NCI-H2196 treated with DMSO at 0.1 percent for 48 hours (cell line): ENCODE data around the gene PRKAA1.

Experiments used
- DNase-seq: peaks from one replicate; lab custom pipeline; 2025; ENCODE audit not compliant: unreplicated experiment; lab: John Stamatoyannopoulos, UW

Gene PRKAA1

DNA sequence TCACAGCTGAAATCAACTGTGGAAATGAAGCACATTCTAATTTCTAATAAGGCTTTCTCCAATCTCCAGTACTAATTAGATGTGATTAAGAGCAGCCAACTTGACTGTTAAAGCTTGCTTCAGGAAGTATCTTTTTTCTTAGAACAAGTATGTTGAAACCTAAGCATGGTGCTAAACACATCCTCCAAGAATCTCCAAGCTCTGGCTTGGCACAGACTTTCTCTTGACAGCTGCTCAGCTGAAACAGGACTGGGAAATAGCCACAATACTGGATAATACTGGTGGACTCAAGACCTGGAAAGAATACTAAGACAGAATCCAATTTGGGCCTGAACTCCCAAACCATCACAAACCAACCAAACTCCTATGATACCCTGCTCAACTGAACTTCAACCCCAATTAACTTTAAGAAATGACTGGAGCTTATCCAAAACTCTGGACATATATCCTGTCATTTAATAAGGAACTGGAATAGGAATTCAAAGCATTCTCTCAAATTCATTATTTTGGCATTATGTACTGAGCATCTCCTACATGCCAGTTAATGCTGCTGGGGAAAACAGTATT, 16.2 kb downstream of the PRKAA1 start:
- DNase-seq = no peak

DNA sequence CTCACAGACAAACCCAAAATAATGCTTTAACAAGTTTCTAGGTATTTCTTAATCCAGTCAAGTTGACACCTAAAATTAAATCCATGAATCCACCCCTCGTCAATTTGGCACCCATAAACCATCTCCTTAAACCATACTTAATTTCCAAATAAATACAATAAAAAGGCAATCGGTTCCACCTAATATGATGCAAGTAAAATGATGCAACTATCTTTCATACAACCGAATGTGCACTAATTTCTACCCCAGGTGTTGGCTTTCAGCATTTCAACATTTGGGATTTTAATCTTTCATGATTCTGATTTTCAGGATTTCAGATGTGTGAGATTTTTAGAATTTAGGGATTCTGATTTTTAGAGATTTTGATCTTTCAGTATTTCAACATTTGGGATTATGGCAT, 17.3 kb downstream of the PRKAA1 start:
- no peak for DNase-seq

DNA sequence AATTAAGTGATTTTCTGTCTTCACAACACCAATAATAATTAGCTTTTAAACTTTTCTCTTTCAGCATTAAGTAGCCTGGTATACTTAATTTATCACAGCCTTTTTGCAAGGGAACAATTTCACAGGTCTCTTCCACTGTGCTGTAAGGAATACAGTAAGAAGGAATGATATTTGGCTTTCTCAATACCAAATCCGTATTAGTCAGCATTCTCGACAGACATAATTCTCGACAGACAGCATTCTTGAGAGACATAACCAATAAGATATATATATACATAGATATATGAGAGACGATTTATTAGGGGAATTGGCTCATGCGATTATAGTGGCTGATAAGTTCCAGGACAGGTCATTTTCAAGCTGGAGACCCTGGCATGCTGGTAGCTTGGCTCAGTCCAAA, 18.0 kb downstream of the PRKAA1 start:
- no peak for DNase-seq

DNA sequence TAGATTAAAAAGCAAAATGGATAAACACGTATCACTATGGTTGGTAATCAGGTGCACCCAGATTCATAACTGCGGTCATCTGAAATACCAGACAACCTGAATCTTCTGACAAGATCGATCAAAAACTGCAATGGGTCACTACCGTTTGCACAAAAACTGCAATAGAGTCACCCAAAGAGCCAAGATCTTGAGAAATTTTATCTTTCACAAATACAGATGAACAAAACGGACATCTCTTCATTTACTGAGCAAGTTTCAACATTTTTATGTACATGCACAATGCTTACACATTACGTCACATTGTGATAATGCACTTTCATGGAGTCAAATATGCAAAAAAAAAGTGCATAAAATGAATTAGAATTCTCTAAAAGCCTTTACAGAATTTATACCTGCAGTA, 18.6 kb downstream of the PRKAA1 start:
- DNase-seq = no peak

DNA sequence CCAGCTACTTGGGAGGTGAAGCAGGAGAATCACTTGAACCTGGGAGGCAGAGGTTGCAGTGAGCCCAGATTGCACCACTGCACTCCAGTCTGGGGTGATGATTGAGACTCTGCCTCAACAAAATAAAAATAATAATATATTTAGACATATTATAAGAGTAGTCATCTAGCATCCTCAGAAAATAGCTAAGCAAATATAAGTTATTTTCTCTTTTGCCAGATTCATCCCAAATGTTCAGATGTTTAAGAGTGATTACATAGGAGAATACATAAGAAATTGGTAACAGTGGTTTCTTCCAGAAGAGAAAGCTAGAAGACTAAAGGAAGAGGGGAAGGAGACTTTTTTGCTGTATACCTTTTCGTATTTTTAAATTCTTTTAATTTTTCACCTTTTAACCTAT, 20.0 kb downstream of the PRKAA1 start:
- no peak for DNase-seq

DNA sequence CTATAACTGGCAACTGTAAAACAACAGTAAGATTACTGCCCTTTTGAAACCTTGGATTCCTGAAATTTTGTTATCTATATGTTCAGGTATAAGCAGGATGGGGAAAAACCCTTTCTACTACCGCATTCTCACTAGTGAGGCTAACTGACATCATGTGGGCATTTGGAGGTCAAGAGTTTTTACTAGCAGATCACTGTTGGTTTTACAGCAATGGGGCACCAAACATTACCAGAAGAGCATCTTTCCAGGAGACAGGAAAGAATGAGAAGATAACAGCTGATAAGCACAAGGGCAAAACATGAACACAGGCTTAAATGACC, 21.6 kb downstream of the PRKAA1 start:
- no peak for DNase-seq

DNA sequence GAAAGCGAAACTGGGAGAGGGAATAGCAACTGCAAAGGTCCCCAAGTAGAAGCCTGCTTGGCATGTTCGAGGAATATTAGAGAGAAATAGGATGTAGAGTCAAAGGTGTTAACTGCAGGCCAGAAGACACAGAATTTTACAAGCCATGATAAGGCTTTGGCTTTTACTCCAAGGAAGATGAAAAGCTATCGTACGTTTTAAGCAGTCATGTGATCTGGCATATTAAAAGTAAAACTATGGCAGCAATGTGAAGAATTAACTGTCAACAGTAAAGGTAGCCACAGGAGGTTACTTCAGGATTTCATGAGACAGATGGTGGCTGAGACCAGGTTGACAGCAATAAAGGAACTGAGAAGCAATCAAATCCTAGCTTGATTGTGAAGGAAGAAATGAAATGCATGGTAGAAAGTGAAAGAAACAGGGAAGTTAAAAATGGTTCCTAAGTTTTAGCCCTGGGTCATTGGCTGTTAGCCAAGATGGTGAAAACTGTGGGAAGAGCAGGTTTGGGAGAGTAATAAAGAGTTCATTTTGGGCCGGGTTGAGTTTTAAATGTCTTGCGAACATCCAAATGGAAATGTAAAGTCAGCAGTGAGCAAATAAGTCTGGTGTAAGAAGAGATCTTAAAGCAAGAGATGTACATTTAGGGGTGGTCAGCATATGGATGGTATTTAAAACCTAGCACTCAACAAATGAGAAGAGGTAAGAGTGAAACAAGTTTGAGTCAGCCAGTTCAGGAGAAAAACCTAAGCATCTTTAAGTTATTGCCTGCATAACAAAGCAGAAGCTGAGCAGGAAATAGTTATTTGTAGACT, 22.1 kb downstream of the PRKAA1 start:
- no peak for DNase-seq

DNA sequence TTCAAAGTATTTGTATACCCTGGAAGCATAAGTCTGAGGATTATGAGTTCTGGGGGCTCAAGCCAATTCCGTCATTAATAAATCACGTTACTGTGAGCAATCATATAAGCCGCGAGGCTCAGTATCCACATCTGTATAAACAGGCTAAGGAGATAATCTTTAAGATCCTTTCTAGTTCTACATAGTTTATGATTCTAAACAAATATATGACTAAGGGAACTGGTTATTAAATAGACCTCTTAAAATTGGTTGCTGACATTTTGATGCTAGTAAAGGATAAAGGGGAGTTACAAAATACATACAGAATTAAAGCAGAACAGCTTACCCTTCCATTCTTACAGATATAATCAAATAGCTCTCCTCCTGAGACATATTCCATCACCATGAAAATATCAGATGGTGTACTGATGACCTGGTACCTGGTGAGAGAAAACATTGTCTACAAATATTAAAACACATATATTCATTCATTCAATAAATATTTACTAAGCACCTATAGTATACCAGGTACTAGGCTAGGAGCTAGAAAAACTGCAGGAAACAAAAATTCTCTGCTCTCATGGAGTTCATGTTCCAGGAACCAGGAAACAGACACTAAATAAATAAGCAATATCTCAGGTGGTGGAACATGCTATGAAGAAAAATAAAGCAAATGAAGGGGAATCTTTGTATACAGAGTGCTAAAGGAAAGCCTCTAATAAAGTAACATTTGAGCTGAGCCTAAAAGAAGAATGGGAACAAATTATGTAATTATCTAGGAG, 22.9 kb downstream of the PRKAA1 start:
- no peak for DNase-seq

DNA sequence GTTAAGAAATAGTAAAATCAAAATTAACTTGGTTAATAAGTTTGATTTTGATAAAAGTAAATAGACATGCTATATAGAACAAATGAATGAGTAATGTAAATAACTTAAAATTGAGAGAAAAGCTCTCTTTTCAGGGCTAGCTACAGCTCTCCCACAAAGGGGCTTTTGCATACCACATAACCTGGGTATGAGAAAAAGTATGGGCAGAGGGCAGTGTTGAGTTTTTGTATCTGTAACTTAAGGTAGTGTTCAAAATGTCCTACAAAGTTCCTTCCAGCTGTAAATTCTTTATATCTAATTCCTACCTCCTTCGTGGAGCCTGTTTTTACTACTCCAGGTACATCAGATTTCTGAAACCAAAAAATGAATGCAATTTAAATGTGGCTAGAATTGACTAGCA, 23.6 kb downstream of the PRKAA1 start:
- DNase-seq = no peak

DNA sequence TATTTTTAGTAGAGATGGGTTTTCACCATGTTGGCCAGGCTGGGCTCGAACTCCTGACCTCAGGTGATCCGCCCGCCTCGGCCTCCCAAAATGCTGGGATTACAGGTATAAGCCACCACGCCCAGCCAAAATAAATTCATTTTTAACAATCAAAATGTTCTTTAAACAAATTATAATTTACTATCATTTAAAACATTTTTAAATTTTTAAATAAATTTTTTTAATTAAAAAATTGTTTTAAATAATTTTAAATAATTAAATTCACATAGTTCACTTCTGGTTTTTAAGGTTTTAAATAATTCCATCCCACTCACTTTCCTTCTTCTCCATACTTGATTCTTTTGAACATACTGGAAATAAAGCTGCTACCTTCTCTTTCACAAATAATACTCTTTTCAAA, 27.4 kb downstream of the PRKAA1 start:
- no peak for DNase-seq

DNA sequence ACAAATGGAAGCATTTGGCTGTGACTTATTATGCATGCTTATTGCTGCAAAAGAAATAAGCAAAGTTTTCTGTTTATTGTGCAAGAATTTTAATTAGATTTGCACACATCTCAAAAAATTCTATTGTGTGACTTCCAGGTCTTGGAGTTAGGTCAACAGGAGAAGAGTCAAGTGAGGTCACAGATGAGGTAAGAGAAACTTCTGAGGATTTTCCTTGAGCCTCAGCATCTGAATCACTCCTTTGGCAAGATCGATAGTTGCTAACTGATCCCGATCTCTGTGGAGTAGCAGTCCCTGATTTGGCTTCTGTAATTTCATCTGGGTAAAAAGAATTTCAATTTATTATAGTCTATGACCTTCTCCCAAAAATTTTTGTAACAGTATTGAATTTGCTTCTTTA, 35.5 kb downstream of the PRKAA1 start:
- no peak for DNase-seq

DNA sequence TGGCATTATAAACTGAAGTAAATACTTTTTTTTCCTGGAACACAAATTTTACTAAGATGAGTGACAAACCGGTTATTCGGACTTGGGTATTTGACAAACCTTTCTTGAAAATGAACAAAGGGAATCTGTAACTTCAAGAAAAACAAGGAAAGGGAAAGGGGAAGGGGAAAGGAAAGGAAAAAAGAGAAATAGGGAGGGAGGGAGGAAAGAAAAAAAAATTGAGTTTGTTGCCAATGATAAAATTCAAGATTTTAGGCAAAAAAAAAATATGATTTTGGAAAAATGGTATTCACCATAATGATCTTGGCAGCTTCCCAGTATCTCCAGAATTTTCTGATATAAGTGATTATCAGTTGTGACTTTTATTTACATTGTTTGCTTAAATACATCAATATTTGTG, 40.8 kb downstream of the PRKAA1 start:
- no peak for DNase-seq

DNA sequence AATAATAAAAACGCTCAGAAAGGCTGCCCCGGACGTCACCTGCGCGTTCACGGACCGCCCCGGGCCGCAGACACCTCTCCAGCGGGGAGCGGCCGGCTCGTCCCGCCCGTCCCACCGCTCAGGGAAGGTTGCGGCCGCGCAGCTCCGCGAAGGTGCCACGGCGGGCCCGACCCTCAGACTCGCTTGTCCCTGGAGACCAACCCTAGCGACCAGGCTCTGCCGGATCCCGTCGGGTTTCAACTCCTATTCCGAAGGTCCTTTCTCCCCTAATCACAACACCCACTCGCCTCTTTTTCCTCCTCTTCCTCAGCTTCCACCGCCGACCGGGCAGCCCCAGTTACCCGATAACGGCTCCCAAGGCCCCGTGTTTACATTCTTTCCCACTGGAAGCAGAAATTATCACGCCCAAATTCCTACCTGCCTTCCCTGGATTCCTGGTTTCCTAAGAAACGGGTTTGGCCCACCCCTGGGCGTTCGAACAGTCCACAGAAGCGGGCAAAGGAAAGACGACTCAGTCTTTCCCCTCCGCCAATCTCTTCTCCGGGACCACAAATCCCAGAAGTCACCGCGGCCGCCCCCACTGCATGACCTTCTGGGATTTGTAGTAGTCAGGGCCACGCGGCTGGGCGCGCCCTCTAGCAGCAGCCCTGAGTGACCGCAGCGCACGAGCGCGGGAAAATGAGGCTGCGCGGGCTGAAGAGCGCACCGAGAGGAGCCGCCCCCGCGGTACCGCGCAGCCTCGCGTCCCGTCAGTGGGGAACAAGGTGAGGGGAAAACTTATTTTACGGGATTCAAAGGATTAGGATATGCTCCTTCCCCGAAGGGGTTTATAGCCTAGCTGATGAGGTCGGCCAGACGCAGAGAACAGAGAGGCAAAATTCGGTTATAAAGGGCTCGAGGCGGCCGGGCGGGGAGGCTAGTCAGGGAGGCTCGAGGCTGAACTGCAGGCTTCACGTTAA, 42.5 kb downstream of the PRKAA1 start, which contains the start of gene TTC33:
Gene TTC33 (minus strand): TSS at position 555 of the 959 bp plus-strand sequence. CDS start 8,943 bp downstream, outside the sequence.
- peak; percentile 97 for DNase-seq

DNA sequence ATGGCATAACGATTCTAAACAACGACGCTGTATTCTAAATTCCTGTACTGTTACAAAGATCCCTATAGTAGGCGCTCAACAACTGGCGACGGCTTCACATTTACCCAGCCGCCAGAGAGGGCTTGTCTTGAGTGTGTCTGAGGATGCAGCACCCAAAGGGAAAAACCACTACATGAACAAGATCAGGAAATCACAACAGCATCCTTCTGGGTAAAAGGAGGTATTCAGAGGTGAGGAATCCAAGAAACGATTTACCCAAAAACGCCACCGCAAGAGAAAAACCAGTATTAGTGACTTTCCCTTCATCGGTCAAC, 43.1 kb downstream of the PRKAA1 start:
- peak; percentile 73 for DNase-seq

DNA sequence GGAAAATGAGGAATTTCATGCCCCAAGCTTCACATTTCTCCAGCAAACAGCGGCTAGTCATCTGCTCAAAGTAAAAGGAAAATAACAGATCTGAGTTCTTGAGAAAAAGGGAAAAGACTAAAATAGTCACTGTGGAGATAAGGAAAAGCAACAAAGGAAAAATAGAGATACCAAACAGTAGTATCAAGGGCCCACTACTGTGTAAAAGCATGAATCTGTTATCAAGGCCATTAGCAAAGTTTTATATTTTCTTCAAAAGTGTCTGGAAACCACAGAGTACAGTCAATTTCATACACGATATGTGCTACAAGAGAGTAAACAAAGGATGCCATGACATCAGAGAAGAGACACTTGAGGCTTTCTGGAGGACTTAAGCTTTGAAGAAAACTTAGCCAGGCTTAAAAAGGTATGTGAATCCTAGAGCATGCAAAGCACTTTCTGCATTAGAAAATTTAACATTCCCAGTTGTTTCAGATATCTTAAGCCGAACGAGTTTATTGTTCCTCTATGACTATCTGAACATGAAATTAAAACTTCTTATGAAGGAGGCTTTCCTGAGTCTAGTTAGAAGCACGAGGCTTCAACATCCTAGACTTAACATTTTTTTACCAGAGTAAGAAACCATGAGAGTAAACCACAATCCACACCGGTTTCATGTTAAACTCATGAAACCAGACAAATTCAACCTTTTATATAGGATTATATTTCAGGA, 43.6 kb downstream of the PRKAA1 start:
- peak; percentile 57 for DNase-seq

DNA sequence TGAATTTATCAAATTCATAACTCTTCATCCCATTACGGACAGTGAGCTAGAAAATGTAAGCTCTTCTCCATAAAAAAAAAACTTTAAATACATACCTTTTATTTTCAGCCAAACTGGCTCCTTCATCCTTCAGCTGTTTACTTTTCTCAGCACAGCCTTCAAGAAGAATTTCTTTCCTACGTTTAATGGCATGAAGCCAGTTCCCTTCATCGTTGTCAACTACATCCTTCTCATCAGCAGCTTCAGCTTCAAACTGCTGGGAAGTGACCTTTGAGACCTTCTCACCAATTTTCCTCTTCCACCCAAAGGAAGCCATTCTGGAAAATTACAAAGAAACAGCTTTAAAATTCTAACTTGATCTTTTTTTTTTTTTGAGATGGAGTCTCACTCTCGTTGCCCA, 51.5 kb downstream of the PRKAA1 start:
- DNase-seq = no peak

DNA sequence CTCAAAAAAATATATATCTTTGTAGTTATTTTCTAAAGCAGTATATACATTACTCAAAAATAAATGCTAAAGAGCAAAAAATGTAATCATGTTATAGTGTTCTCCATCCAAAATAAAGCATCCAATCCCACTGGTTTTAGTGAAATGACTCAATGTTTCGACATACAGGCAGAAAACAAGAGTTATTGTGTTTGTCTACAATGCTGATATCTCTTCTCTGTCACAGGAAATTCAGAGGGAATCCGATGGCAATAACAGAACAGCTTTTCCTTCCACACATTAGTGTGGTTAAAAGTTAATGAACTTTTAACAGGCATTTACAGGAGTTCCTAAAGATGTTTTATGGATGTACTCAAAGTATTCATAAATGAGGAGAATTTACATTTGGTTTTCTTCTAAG, 54.4 kb downstream of the PRKAA1 start:
- DNase-seq = no peak

DNA sequence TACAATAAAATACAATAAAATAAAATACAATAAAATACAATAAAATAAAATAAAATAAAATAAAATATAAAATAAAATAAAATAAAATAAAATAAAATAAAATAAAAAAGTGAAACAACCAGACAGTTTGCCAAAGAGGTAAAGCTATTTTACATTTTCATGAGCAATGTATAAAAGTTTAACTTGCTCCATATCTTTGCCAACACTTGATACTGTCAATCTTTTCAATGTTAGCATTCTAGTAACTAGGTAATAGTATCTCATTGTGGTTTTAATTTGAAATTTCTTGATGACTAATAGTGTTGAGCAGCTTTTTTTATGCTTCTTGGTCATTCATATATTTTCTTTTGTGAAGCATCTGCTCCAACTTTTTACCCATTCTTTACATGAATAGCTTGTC, 59.7 kb downstream of the PRKAA1 start:
- no peak for DNase-seq

DNA sequence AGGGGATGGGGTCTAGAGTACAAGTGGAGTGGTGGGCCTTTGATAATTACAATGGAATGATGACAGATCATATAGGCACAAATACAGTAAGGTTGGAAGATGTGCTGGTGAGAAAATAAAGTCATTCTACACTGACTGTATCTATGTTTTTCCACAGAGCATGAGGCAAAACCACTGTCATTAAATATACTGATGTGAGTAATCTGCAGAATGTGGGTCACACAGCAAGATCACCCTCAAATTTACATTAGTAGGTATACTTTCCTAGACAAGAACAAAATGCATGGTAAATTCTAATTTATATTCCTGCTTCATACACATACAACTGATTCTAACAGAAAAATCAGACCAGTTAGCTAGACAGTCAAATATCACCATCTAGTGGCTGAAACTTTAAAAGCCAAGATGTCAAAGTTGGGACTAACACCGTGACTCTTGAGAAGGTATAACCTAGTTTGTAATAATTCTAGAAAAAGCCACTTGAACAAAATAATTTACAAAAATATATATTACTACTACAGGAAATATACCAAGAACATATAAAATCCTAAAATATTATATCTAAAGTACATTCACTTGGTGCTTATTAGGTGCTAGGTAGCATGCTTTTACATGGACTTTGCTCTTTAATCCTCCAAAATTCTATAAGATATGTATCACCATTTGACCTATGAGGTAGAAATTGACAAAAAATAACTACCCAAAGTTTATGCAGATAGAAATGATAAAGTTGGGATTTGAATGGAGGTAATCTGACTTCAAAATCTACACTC, 61.9 kb downstream of the PRKAA1 start:
- DNase-seq = no peak

DNA sequence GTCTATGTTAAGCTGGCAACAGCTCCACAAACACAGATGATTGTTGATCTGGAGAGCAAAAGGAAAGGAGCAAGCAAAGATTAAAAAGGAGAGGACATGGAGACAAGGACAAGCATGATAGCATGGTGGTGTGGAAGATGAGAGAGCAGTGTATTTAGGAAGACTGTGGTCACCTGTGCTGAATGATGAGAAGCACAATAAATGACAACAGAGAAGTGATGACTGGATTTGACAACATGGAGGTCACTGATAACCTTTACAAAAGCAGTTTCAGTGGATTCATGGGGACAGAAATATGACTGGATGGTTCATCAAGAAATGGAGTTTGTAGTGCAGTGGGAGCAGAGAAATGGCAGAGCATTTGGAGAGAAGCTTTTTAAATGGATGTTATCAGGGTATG, 62.6 kb downstream of the PRKAA1 start:
- DNase-seq = no peak
